ENCODE data around the gene DAGLB.

The DAGLB gene

GRCh38 chr7:6437251-6437650, 10.5 kb downstream of the DAGLB start:
- no peaks in the 10 kb centered on the region for H3K9me3 ChIP-seq (ENCODE audit: control insufficient read depth, low read length)
- peaks cover 10% of the 10 kb centered on the region for H3K4me1 ChIP-seq (ENCODE audit: control insufficient read depth, insufficient read depth, low read length)
- H3K4me3 ChIP-seq (ENCODE audit: low read length) = no peak overlapping the region
- H3K36me3 ChIP-seq (ENCODE audit: control insufficient read depth, insufficient read depth, low read length) = peaks cover 3% of the 10 kb centered on the region
- no peaks in the 10 kb centered on the region for H3K27me3 ChIP-seq (ENCODE audit: control insufficient read depth, insufficient read depth, low read length)
- H3K9ac ChIP-seq (ENCODE audit: low read length) = no peak overlapping the region

GRCh38 chr7:6436385-6436685, 11.4 kb downstream of the DAGLB start:
- no peaks in the 10 kb centered on the region for H3K9me3 ChIP-seq (ENCODE audit: control insufficient read depth, low read length)
- H3K4me1 ChIP-seq (ENCODE audit: control insufficient read depth, insufficient read depth, low read length) = peaks cover 10% of the 10 kb centered on the region
- H3K36me3 ChIP-seq (ENCODE audit: control insufficient read depth, insufficient read depth, low read length) = no peaks in the 10 kb centered on the region
- H3K9ac ChIP-seq (ENCODE audit: low read length) = no peak overlapping the region
- no peak overlapping the region for H3K4me3 ChIP-seq (ENCODE audit: low read length)
- H3K27me3 ChIP-seq (ENCODE audit: control insufficient read depth, insufficient read depth, low read length) = no peaks in the 10 kb centered on the region

GRCh38 chr7:6435486-6436384, 12.0 kb downstream of the DAGLB start:
- Histone ChIP-seq H3K36me3 (ENCODE audit: control insufficient read depth, insufficient read depth, low read length) (no peaks in the 10 kb centered on the region), H3K9ac (ENCODE audit: low read length) (no peak overlapping the region), H3K9me3 (ENCODE audit: control insufficient read depth, low read length) (no peaks in the 10 kb centered on the region), H3K4me3 (ENCODE audit: low read length) (no peak overlapping the region), H3K27me3 (ENCODE audit: control insufficient read depth, insufficient read depth, low read length) (no peaks in the 10 kb centered on the region), H3K4me1 (ENCODE audit: control insufficient read depth, insufficient read depth, low read length) (peaks cover 10% of the 10 kb centered on the region)

- Histone ChIP-seq H3K9ac (ENCODE audit: low read length) (no peak overlapping the region), H3K36me3 (ENCODE audit: control insufficient read depth, insufficient read depth, low read length) (no peaks in the 10 kb centered on the region), H3K9me3 (ENCODE audit: control insufficient read depth, low read length) (no peaks in the 10 kb centered on the region), H3K4me3 (ENCODE audit: low read length) (no peak overlapping the region), H3K27me3 (ENCODE audit: control insufficient read depth, insufficient read depth, low read length) (no peaks in the 10 kb centered on the region), H3K4me1 (ENCODE audit: control insufficient read depth, insufficient read depth, low read length) (peaks cover 10% of the 10 kb centered on the region)
Observed at GRCh38 chr7:6433784-6434615, 13.8 kb downstream of the DAGLB start.

GRCh38 chr7:6432781-6433180, 15.0 kb downstream of the DAGLB start:
- H3K36me3 ChIP-seq (ENCODE audit: control insufficient read depth, insufficient read depth, low read length) = no peaks in the 10 kb centered on the region

GRCh38 chr7:6430974-6431373, 16.8 kb downstream of the DAGLB start:
- Histone ChIP-seq H3K36me3 (ENCODE audit: control insufficient read depth, insufficient read depth, low read length) (no peaks in the 10 kb centered on the region), H3K4me1 (ENCODE audit: control insufficient read depth, insufficient read depth, low read length) (peaks cover 10% of the 10 kb centered on the region), H3K27me3 (ENCODE audit: control insufficient read depth, insufficient read depth, low read length) (no peaks in the 10 kb centered on the region)

More at GRCh38 chr7:6432781-6433180, 15.0 kb downstream of the DAGLB start:
- no peak overlapping the region for H3K4me3 ChIP-seq (ENCODE audit: low read length)
- no peaks in the 10 kb centered on the region for H3K27me3 ChIP-seq (ENCODE audit: control insufficient read depth, insufficient read depth, low read length)
- H3K4me1 ChIP-seq (ENCODE audit: control insufficient read depth, insufficient read depth, low read length) = peaks cover 10% of the 10 kb centered on the region
- no peak overlapping the region for H3K9ac ChIP-seq (ENCODE audit: low read length)
- H3K9me3 ChIP-seq (ENCODE audit: control insufficient read depth, low read length) = no peaks in the 10 kb centered on the region

GRCh38 chr7:6430271-6430940, 17.3 kb downstream of the DAGLB start:
- peaks cover 8% of the 10 kb centered on the region for H3K4me1 ChIP-seq (ENCODE audit: control insufficient read depth, insufficient read depth, low read length)
- no peak overlapping the region for H3K9ac ChIP-seq (ENCODE audit: low read length)
- no peaks in the 10 kb centered on the region for H3K36me3 ChIP-seq (ENCODE audit: control insufficient read depth, insufficient read depth, low read length)
- no peaks in the 10 kb centered on the region for H3K9me3 ChIP-seq (ENCODE audit: control insufficient read depth, low read length)
- no peak overlapping the region for H3K4me3 ChIP-seq (ENCODE audit: low read length)
- no peaks in the 10 kb centered on the region for H3K27me3 ChIP-seq (ENCODE audit: control insufficient read depth, insufficient read depth, low read length)

More at GRCh38 chr7:6430974-6431373, 16.8 kb downstream of the DAGLB start:
- Histone ChIP-seq H3K4me3 (ENCODE audit: low read length) (no peak overlapping the region), H3K9ac (ENCODE audit: low read length) (no peak overlapping the region), H3K9me3 (ENCODE audit: control insufficient read depth, low read length) (no peaks in the 10 kb centered on the region)

- H3K36me3 ChIP-seq (ENCODE audit: control insufficient read depth, insufficient read depth, low read length) = no peaks in the 10 kb centered on the region
- no peak overlapping the region for H3K4me3 ChIP-seq (ENCODE audit: low read length)
- no peaks in the 10 kb centered on the region for H3K27me3 ChIP-seq (ENCODE audit: control insufficient read depth, insufficient read depth, low read length)
- H3K9ac ChIP-seq (ENCODE audit: low read length) = no peak overlapping the region
- H3K4me1 ChIP-seq (ENCODE audit: control insufficient read depth, insufficient read depth, low read length) = no peaks in the 10 kb centered on the region
- no peaks in the 10 kb centered on the region for H3K9me3 ChIP-seq (ENCODE audit: control insufficient read depth, low read length)
Observed at GRCh38 chr7:6425948-6426347, 21.8 kb downstream of the DAGLB start.

GRCh38 chr7:6423942-6424701, 23.6 kb downstream of the DAGLB start:
- H3K4me3 ChIP-seq (ENCODE audit: low read length) = no peak overlapping the region
- no peaks in the 10 kb centered on the region for H3K27me3 ChIP-seq (ENCODE audit: control insufficient read depth, insufficient read depth, low read length)
- H3K9ac ChIP-seq (ENCODE audit: low read length) = no peak overlapping the region
- peaks cover 6% of the 10 kb centered on the region for H3K36me3 ChIP-seq (ENCODE audit: control insufficient read depth, insufficient read depth, low read length)
- no peaks in the 10 kb centered on the region for H3K9me3 ChIP-seq (ENCODE audit: control insufficient read depth, low read length)
- H3K4me1 ChIP-seq (ENCODE audit: control insufficient read depth, insufficient read depth, low read length) = no peaks in the 10 kb centered on the region

- Histone ChIP-seq H3K4me3 (ENCODE audit: low read length) (no peak overlapping the region), H3K36me3 (ENCODE audit: control insufficient read depth, insufficient read depth, low read length) (peaks cover 6% of the 10 kb centered on the region), H3K4me1 (ENCODE audit: control insufficient read depth, insufficient read depth, low read length) (no peaks in the 10 kb centered on the region), H3K27me3 (ENCODE audit: control insufficient read depth, insufficient read depth, low read length) (no peaks in the 10 kb centered on the region), H3K9me3 (ENCODE audit: control insufficient read depth, low read length) (no peaks in the 10 kb centered on the region), H3K9ac (ENCODE audit: low read length) (no peak overlapping the region)
Observed at GRCh38 chr7:6422926-6423632, 24.7 kb downstream of the DAGLB start.

- no peak overlapping the region for H3K9ac ChIP-seq (ENCODE audit: low read length)
- H3K27me3 ChIP-seq (ENCODE audit: control insufficient read depth, insufficient read depth, low read length) = no peaks in the 10 kb centered on the region
- no peaks in the 10 kb centered on the region for H3K9me3 ChIP-seq (ENCODE audit: control insufficient read depth, low read length)
- no peaks in the 10 kb centered on the region for H3K4me1 ChIP-seq (ENCODE audit: control insufficient read depth, insufficient read depth, low read length)
- no peak overlapping the region for H3K4me3 ChIP-seq (ENCODE audit: low read length)
- peaks cover 6% of the 10 kb centered on the region for H3K36me3 ChIP-seq (ENCODE audit: control insufficient read depth, insufficient read depth, low read length)
Observed at GRCh38 chr7:6422095-6422494, 25.7 kb downstream of the DAGLB start.
